ENCODE results near the gene CCDC127.

GRCh38 chr5:181160-181559 lies 36.8 kb downstream of the CCDC127 start:
- TF ChIP-seq CTCF (IDR thresholded peaks at IDR 0.05; ENCODE audit: insufficient read depth, low read depth, low read length) (no peak), EZH2 (IDR thresholded peaks at IDR 0.05; ENCODE audit: insufficient read depth, low read length) (no peak)
